ENCODE results near the gene CCSER1.

- no peak for TF ChIP-seq CTCF (IDR thresholded peaks at IDR 0.05; ENCODE audit: low read depth, low read length, poor library complexity, severe bottlenecking)
- TF ChIP-seq EZH2phosphoT487 (IDR thresholded peaks at IDR 0.05; ENCODE audit: borderline replicate concordance, low read length) = no peak
Measured at GRCh38 chr4:90575371-90575770, 448.2 kb downstream of the CCSER1 start.
